GM12864 (cell line): ENCODE data around the gene CPVL.

Source experiments
- DNase-seq: peaks from one replicate; pipeline ENCODE4 v3.0.0-alpha.2; 2011; ENCODE audit warnings: low read depth
- H3K4me3 ChIP-seq: 2 replicates; pipeline ENCODE4 v1.5.1; 2011; ENCODE audit warnings: mild to moderate bottlenecking, low read depth, low read length, control low read depth
- TF ChIP-seq, protein P1 (sequence below): IDR thresholded peaks from 2 replicates; pipeline ENCODE4 v1.5.1; 2011; ENCODE audit warnings: low read depth, mild to moderate bottlenecking, moderate library complexity, low read length, control low read depth, inconsistent platforms; ENCODE audit errors: missing control alignments

CPVL gene

DNA sequence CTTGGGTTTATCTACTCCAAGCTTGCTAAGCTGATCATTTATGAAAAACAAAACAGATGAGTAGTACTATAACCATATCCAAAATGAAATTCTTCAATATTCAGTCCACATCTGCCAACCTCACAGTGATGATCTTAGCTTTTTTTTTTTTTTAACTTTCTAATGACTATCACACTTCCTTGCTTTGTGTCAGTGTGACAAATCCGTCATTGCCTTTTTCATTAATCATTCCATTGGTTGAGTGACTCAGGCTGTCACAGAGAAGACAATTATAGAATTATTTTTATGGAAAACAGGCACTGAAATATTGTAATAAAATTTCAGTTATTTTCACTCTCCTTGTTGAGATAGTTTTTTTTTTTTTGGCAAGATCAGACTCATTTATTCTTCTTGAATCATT lies 70.7 kb downstream of the CPVL start:
- no peak overlapping the region for H3K4me3 ChIP-seq
- DNase-seq: no peak
- TF ChIP-seq, protein P1, sequence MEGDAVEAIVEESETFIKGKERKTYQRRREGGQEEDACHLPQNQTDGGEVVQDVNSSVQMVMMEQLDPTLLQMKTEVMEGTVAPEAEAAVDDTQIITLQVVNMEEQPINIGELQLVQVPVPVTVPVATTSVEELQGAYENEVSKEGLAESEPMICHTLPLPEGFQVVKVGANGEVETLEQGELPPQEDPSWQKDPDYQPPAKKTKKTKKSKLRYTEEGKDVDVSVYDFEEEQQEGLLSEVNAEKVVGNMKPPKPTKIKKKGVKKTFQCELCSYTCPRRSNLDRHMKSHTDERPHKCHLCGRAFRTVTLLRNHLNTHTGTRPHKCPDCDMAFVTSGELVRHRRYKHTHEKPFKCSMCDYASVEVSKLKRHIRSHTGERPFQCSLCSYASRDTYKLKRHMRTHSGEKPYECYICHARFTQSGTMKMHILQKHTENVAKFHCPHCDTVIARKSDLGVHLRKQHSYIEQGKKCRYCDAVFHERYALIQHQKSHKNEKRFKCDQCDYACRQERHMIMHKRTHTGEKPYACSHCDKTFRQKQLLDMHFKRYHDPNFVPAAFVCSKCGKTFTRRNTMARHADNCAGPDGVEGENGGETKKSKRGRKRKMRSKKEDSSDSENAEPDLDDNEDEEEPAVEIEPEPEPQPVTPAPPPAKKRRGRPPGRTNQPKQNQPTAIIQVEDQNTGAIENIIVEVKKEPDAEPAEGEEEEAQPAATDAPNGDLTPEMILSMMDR: no peak

DNA sequence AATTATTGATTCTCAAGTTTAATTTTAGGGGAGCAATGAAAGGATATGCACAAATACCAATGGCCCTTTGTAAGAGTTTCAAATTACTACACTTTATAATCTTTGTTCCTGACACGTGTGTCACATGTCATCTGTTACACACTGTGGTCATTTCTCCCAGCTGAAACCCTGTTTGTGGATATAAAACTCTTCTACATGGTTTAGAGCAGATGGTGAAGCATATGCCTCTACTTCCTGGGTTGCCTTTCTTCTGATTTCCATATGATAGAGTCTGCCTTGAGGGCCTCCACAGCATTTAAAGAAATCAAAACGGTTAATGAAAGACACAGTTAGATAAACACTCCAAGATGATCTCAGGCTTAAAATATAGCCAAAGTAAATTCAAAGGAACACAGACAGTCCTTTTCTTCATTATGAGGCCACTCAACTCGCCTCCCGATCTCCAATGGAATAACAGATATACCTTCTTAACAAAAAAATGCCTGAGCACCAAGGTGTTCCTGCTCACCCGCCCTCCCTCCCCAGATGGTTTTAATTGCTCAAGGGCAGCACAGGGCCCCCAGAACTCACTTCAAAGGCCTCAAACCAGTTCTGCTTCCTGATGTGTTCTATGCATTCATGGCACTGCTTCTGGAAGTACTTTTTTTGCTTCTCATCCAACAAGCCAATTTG lies 75.0 kb downstream of the CPVL start:
- DNase-seq: no peak
- TF ChIP-seq, protein P1: no peak
- H3K4me3 ChIP-seq: no peak overlapping the region

DNA sequence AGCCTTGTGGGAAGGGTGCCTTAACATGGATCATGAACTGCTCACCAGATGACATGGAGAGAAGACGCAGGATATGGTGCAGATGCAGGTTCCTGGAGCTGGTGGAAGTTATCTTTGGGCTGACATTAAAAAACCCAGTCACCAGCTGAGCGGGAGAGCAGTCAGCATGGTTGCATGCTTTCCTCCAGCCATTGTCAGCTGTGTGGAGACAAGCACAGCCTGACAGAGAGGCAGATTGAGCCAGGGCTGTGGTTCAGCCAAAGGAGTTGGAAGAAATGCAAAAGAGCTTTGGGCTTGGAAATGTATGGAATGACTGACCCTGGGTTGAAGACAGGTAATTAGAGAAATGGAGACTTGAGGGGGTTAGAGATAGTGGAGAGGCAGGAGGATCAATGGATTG lies 79.7 kb downstream of the CPVL start:
- no peak for DNase-seq
- H3K4me3 ChIP-seq: no peak overlapping the region
- TF ChIP-seq, protein P1: no peak

DNA sequence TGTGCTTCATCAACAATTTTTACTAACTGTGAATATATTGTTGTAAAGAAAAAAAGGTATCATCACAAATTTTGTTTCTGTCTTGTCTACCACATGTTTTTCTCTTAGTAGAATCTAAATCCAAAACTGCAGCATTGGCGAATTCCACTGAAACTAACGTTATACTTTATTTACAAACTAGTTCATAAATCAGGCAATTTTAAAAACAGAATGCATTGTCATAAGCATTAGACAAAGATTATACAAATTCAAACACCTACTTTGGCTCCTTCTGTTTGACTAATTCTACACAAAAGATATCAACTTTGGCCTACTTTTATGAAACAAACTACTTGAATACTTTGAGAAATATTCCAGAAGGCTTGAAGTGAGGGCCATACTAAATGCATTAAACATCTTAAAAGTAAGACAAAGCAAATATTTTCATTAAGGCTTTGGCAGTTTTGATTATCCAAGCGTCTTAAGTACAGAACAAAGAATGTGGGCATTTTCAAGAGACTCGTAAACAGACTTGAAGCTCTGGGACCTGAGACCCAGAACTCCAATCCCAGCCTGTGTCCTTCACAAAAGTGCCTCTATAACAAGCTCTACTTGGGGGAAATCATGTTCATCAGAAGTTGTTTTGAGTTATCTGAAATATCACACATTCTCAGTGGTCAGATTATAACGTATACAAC lies 81.0 kb downstream of the CPVL start:
- no peak for DNase-seq
- H3K4me3 ChIP-seq: no peak overlapping the region
- TF ChIP-seq, protein P1: no peak

DNA sequence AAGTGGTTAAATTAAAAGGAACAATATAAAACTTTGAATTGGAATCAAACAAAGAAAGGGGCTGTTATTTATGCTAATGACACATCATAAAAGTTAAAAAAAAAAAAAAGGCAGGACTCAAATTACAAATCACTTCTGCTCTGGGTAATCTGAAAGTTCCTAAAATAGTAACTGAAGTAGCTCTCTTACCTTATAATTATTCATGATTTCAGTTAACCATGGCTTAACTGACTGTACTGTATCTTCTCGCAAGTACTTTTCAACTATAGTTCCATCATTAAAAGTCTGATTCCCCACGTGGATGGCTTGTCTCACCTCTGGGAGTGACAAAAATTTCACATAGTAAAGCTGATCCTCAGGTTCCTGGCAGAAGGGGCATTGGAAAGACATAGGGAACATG lies 82.5 kb downstream of the CPVL start:
- DNase-seq: no peak
- TF ChIP-seq, protein P1: no peak
- H3K4me3 ChIP-seq: no peak overlapping the region

DNA sequence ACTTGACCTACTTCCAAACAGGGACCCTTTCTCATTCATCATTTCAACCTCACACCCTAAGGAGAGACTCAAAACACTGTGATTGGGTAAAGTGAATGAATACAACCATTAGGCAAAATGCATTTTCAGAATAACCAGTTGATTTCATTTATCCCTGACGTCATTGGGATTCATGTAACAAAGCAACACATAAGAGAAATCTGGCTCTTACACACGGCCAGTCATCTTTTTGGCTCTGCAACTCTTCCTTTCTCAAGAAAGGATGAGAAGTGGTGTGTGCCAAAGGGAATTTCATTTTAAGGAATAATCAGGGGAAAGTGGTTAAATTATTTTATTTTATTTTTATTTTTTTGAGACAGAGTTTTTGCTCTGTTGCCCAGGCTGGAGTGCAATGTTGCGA lies 83.1 kb downstream of the CPVL start:
- H3K4me3 ChIP-seq: no peak overlapping the region
- no peak for DNase-seq
- TF ChIP-seq, protein P1: no peak

DNA sequence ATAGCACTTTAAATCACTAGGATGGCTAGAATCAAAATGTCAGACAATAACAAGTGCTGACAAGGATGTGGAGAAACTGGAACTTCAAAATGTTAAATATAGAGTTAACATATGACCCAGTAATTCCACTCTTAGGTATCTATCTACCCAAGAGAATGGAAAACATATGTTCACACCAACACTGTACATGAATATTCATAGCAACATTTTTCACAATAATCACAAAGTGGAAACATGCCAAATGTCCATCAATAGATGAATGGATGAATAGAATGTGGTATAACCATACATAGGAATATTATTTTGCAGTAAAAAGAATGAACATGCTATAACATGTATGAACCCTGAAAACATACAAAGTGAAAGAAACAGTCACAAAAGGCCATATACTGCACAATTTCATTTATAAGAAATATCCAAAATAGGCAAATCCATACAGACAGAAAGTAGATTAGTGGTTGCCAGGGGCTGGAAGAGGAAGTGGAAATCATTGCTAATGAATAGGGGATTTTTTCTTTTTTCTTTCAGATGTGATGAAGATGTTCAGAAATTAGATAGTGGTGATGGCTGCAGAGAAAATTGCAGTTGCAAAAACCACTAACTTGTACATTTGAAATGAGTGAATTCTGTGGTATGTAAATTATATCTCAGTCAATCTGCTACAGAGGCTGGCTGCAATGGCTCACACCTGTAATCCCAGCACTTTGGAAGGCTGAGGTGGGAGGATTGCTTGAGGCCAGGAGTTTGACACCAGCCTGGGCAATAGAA lies 93.0 kb downstream of the CPVL start:
- DNase-seq: no peak
- TF ChIP-seq, protein P1: no peak

More for the DNA sequence above, 93.0 kb downstream of the CPVL start:
- no peak overlapping the region for H3K4me3 ChIP-seq
